ENCODE measurements around the gene TLR7. TPM values are rescaled to one million over a fixed set of nuclear protein-coding genes. Genes with fewer than 3 reads are reported as not detected.

The TLR7 gene
- total and polyA plus RNA-seq, 11 donors: 0.04 to 6.7 (median 0.47) TPM; not detected in 1

DNA sequence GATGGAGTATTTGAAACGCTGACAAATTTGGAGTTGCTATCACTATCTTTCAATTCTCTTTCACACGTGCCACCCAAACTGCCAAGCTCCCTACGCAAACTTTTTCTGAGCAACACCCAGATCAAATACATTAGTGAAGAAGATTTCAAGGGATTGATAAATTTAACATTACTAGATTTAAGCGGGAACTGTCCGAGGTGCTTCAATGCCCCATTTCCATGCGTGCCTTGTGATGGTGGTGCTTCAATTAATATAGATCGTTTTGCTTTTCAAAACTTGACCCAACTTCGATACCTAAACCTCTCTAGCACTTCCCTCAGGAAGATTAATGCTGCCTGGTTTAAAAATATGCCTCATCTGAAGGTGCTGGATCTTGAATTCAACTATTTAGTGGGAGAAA is 52.7 kb downstream of the TLR7 start:
- H3K9me3 ChIP-seq: peaks cover 0 to 3% (median 0%) of the 10 kb centered on the region in 12 donors
- intact Hi-C loops (cut with DNase I): no loop called here
- no peak for DNase-seq
- peaks cover 0 to 79% (median 0%) of the 10 kb centered on the region in 9 donors for H3K27me3 ChIP-seq
- no peaks in the 10 kb centered on the region for H3K4me1 ChIP-seq
- no peak overlapping the region for H3K4me3 ChIP-seq
- no peak for ATAC-seq
- no peak for TF ChIP-seq POLR2A (IDR thresholded peaks at IDR 0.05)
- TF ChIP-seq, protein P1, sequence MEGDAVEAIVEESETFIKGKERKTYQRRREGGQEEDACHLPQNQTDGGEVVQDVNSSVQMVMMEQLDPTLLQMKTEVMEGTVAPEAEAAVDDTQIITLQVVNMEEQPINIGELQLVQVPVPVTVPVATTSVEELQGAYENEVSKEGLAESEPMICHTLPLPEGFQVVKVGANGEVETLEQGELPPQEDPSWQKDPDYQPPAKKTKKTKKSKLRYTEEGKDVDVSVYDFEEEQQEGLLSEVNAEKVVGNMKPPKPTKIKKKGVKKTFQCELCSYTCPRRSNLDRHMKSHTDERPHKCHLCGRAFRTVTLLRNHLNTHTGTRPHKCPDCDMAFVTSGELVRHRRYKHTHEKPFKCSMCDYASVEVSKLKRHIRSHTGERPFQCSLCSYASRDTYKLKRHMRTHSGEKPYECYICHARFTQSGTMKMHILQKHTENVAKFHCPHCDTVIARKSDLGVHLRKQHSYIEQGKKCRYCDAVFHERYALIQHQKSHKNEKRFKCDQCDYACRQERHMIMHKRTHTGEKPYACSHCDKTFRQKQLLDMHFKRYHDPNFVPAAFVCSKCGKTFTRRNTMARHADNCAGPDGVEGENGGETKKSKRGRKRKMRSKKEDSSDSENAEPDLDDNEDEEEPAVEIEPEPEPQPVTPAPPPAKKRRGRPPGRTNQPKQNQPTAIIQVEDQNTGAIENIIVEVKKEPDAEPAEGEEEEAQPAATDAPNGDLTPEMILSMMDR (IDR thresholded peaks at IDR 0.05): no peak
- no peak overlapping the region for H3K27ac ChIP-seq
- H3K36me3 ChIP-seq: no peaks in the 10 kb centered on the region
- 70 to 89% (median 79%) methylated on average over 8 of the region's 8 CpGs for WGBS, 4 donors

DNA sequence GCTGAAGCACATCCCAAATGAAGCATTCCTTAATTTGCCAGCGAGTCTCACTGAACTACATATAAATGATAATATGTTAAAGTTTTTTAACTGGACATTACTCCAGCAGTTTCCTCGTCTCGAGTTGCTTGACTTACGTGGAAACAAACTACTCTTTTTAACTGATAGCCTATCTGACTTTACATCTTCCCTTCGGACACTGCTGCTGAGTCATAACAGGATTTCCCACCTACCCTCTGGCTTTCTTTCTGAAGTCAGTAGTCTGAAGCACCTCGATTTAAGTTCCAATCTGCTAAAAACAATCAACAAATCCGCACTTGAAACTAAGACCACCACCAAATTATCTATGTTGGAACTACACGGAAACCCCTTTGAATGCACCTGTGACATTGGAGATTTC is 54.1 kb downstream of the TLR7 start:
- Histone ChIP-seq H3K27me3 (peaks cover 0 to 74% (median 0%) of the 10 kb centered on the region in 9 donors), H3K27ac (no peak overlapping the region), H3K4me3 (no peak overlapping the region), H3K4me1 (no peaks in the 10 kb centered on the region), H3K36me3 (no peaks in the 10 kb centered on the region), H3K9me3 (peaks cover 0 to 3% (median 0%) of the 10 kb centered on the region in 12 donors)
- intact Hi-C loops (cut with DNase I): no loop called here
- WGBS, 4 donors: 70 to 77% (median 73%) methylated on average over 8 of the region's 8 CpGs
- DNase-seq: no peak
- TF ChIP-seq POLR2A (IDR thresholded peaks at IDR 0.05): no peak
- TF ChIP-seq, protein P1 (IDR thresholded peaks at IDR 0.05): no peak
- no peak for ATAC-seq

DNA sequence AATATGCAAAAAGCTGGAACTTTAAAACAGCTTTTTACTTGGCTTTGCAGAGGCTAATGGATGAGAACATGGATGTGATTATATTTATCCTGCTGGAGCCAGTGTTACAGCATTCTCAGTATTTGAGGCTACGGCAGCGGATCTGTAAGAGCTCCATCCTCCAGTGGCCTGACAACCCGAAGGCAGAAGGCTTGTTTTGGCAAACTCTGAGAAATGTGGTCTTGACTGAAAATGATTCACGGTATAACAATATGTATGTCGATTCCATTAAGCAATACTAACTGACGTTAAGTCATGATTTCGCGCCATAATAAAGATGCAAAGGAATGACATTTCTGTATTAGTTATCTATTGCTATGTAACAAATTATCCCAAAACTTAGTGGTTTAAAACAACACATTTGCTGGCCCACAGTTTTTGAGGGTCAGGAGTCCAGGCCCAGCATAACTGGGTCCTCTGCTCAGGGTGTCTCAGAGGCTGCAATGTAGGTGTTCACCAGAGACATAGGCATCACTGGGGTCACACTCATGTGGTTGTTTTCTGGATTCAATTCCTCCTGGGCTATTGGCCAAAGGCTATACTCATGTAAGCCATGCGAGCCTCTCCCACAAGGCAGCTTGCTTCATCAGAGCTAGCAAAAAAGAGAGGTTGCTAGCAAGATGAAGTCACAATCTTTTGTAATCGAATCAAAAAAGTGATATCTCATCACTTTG is 55.2 kb downstream of the TLR7 start:
- WGBS, 4 donors: 81 to 90% (median 87%) methylated on average over 10 of the region's 10 CpGs
- Histone ChIP-seq H3K27me3 (peaks cover 0 to 71% (median 0%) of the 10 kb centered on the region in 9 donors), H3K9me3 (peaks cover 0 to 3% (median 0%) of the 10 kb centered on the region in 12 donors), H3K4me1 (no peaks in the 10 kb centered on the region), H3K36me3 (no peaks in the 10 kb centered on the region), H3K27ac (no peak overlapping the region), H3K4me3 (no peak overlapping the region)
- no peak for TF ChIP-seq POLR2A (IDR thresholded peaks at IDR 0.05)
- TF ChIP-seq, protein P1 (IDR thresholded peaks at IDR 0.05): no peak
- intact Hi-C loops (cut with DNase I): no loop called here
- no peak for ATAC-seq
- no peak for DNase-seq

DNA sequence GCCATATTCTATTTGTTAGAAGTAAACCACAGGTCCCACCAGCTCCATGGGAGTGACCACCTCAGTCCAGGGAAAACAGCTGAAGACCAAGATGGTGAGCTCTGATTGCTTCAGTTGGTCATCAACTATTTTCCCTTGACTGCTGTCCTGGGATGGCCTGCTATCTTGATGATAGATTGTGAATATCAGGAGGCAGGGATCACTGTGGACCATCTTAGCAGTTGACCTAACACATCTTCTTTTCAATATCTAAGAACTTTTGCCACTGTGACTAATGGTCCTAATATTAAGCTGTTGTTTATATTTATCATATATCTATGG is 55.7 kb downstream of the TLR7 start:
- intact Hi-C loops (cut with DNase I): no loop called here
- DNase-seq (no peak), ATAC-seq (no peak)
- Histone ChIP-seq H3K27me3 (peaks cover 0 to 66% (median 0%) of the 10 kb centered on the region in 9 donors), H3K4me1 (no peaks in the 10 kb centered on the region), H3K4me3 (no peak overlapping the region), H3K36me3 (no peaks in the 10 kb centered on the region), H3K27ac (no peak overlapping the region), H3K9me3 (peaks cover 0 to 3% (median 0%) of the 10 kb centered on the region in 12 donors)
- no peak for TF ChIP-seq POLR2A (IDR thresholded peaks at IDR 0.05)
- TF ChIP-seq, protein P1 (IDR thresholded peaks at IDR 0.05): no peak

Data from heart left ventricle (tissue), 16 donors.